ENCODE measurements around the gene EIF4G1.

DNA sequence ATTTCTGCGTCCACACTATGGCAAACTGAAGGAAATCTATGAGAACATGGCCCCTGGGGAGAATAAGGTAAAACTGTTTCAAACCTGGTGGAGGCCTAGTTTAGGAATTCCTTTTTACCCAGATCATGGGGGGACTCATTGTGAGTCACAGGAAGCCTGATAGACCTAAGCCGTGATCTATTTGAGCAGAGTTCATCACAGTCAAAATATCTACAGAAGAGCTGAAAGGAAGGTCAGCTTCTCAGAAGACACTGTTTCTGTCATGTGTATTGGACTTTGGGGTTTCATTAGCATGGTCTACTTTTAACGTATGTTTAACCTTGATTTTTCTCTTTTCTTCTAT is 14.1 kb upstream of the EIF4G1 start:
- TF ChIP-seq EP300 (conservative IDR thresholded peaks at IDR 0.05; ENCODE audit: poor library complexity, severe bottlenecking) (no peak), SMC3 (conservative IDR thresholded peaks at IDR 0.05; ENCODE audit: poor library complexity) (no peak), RAD21 (conservative IDR thresholded peaks at IDR 0.05) (no peak)
- TF ChIP-seq, protein P1, sequence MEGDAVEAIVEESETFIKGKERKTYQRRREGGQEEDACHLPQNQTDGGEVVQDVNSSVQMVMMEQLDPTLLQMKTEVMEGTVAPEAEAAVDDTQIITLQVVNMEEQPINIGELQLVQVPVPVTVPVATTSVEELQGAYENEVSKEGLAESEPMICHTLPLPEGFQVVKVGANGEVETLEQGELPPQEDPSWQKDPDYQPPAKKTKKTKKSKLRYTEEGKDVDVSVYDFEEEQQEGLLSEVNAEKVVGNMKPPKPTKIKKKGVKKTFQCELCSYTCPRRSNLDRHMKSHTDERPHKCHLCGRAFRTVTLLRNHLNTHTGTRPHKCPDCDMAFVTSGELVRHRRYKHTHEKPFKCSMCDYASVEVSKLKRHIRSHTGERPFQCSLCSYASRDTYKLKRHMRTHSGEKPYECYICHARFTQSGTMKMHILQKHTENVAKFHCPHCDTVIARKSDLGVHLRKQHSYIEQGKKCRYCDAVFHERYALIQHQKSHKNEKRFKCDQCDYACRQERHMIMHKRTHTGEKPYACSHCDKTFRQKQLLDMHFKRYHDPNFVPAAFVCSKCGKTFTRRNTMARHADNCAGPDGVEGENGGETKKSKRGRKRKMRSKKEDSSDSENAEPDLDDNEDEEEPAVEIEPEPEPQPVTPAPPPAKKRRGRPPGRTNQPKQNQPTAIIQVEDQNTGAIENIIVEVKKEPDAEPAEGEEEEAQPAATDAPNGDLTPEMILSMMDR (IDR thresholded peaks at IDR 0.05; ENCODE audit: poor library complexity, severe bottlenecking): no peak

Data from neural cell (in vitro differentiated cells).